HepG2 (cell line): Measurements from ENCODE around the gene GLB1L. TPM values are rescaled to one million over a fixed set of nuclear protein-coding genes. Genes with fewer than 3 reads are reported as not detected.

Experiments used
- FOXP1 ChIP-seq, 2 experiments: fragments of 450-650 bp in 1 of 2; IDR thresholded peaks; 2 replicates each; pipeline ENCODE4 v1.6.1; 2017 to 2018; ENCODE audit warnings: antibody characterized with exemption in 1 of 2
- HMGA1 ChIP-seq: sonication (generic); formaldehyde crosslinking; conservative IDR thresholded peaks from 2 replicates; pipeline ENCODE4 v1.4.0; 2020; ENCODE audit warnings: missing genetic modification reagents
- KAT2B ChIP-seq: fragments of 150-350 bp; IDR thresholded peaks from 2 replicates; pipeline ENCODE4 v1.6.1; 2014; ENCODE audit warnings: low read depth, low read length, borderline replicate concordance
- LBX2 ChIP-seq: sonication (generic); formaldehyde crosslinking; IDR thresholded peaks from 2 replicates; pipeline ENCODE4 v1.5.0; 2020; ENCODE audit warnings: missing genetic modification reagents, mild to moderate bottlenecking, borderline replicate concordance
- TOPORS ChIP-seq: sonication (generic); formaldehyde crosslinking; IDR thresholded peaks from 2 replicates; pipeline ENCODE4 v1.8.0; 2023; ENCODE audit warnings: mild to moderate bottlenecking, missing genetic modification reagents
- YEATS2 ChIP-seq: sonication (generic); formaldehyde crosslinking; IDR thresholded peaks from 2 replicates; pipeline ENCODE4 v1.4.0; 2020; ENCODE audit warnings: missing genetic modification reagents, borderline replicate concordance
- ZFP36L2 ChIP-seq: sonication (generic); formaldehyde crosslinking; IDR thresholded peaks from 2 replicates; pipeline ENCODE4 v1.4.0; 2020; ENCODE audit warnings: missing genetic modification reagents
- ZNF253 ChIP-seq: sonication (generic); formaldehyde crosslinking; IDR thresholded peaks from 2 replicates; pipeline ENCODE4 v1.8.0; 2022; ENCODE audit warnings: mild to moderate bottlenecking, missing genetic modification reagents, borderline replicate concordance
- ZNF280B ChIP-seq: sonication (generic); formaldehyde crosslinking; IDR thresholded peaks from 2 replicates; pipeline ENCODE4 v1.5.0; 2020; ENCODE audit warnings: missing genetic modification reagents, mild to moderate bottlenecking, borderline replicate concordance
- ZNF333 ChIP-seq: sonication (generic); formaldehyde crosslinking; IDR thresholded peaks from 2 replicates; pipeline ENCODE4 v1.4.0; 2020; ENCODE audit warnings: mild to moderate bottlenecking, missing genetic modification reagents, borderline replicate concordance
- ZNF343 ChIP-seq: sonication (generic); formaldehyde crosslinking; IDR thresholded peaks from 2 replicates; pipeline ENCODE4 v1.4.0; 2020; ENCODE audit warnings: mild to moderate bottlenecking, missing genetic modification reagents
- ZNF441 ChIP-seq: sonication (generic); formaldehyde crosslinking; IDR thresholded peaks from 2 replicates; pipeline ENCODE4 v1.7.0; 2021; ENCODE audit warnings: missing genetic modification reagents, borderline replicate concordance
- ZNF883 ChIP-seq: sonication (generic); formaldehyde crosslinking; IDR thresholded peaks from 2 replicates; pipeline ENCODE4 v1.5.1; 2020; ENCODE audit warnings: mild to moderate bottlenecking, missing genetic modification reagents; ENCODE audit errors: not compliant biosample characterization
- polyA plus RNA-seq, 8 experiments: library from polyadenylated mRNA; depleted of rRNA in 3 of 8; stranded (reverse) in 7 of 8; unstranded in 1 of 8; fragments of >200 nt; fragmentation: Illumina TruSeq in 4 of 8; extraction: Trizol in 4 of 8; gene quantifications; 2 replicates each; pipeline versions ENCODE4 v1.2.1 to v1.2.3, GENCODE V29; 2011 to 2016; ENCODE audit warnings: low read depth in 4 of 8, missing spikeins in 1 of 8, mixed read lengths in 1 of 8; ENCODE audit not compliant: insufficient read depth in 1 of 8
- total RNA-seq, 5 experiments: library from RNA; depleted of rRNA; stranded (reverse); fragments of >200 nt; fragmentation: Illumina TruSeq; extraction: Trizol; gene quantifications; 2 replicates each; pipeline ENCODE4 v1.2.3, GENCODE V29; 2016; ENCODE audit warnings: low read depth in 1 of 5
- TF ChIP-seq, protein P1 (sequence below): sonication (generic); formaldehyde crosslinking; IDR thresholded peaks from 2 replicates; pipeline ENCODE4 v1.4.0; 2020; ENCODE audit warnings: missing genetic modification reagents, borderline replicate concordance
- TF ChIP-seq, protein P2 (sequence below): sonication (generic); formaldehyde crosslinking; IDR thresholded peaks from 2 replicates; pipeline ENCODE4 v1.4.0; 2020; ENCODE audit warnings: missing genetic modification reagents, borderline replicate concordance
- TF ChIP-seq, protein P3 (sequence below): sonication (generic); formaldehyde crosslinking; IDR thresholded peaks from 2 replicates; pipeline ENCODE4 v1.4.0; 2020; ENCODE audit warnings: missing genetic modification reagents

Gene GLB1L
- total and polyA plus RNA-seq, 2 of the 13 experiments (the other 11 are each of a cell fraction or from before 2014, with no cell fraction given), result 6.8 to 7.3 TPM

DNA sequence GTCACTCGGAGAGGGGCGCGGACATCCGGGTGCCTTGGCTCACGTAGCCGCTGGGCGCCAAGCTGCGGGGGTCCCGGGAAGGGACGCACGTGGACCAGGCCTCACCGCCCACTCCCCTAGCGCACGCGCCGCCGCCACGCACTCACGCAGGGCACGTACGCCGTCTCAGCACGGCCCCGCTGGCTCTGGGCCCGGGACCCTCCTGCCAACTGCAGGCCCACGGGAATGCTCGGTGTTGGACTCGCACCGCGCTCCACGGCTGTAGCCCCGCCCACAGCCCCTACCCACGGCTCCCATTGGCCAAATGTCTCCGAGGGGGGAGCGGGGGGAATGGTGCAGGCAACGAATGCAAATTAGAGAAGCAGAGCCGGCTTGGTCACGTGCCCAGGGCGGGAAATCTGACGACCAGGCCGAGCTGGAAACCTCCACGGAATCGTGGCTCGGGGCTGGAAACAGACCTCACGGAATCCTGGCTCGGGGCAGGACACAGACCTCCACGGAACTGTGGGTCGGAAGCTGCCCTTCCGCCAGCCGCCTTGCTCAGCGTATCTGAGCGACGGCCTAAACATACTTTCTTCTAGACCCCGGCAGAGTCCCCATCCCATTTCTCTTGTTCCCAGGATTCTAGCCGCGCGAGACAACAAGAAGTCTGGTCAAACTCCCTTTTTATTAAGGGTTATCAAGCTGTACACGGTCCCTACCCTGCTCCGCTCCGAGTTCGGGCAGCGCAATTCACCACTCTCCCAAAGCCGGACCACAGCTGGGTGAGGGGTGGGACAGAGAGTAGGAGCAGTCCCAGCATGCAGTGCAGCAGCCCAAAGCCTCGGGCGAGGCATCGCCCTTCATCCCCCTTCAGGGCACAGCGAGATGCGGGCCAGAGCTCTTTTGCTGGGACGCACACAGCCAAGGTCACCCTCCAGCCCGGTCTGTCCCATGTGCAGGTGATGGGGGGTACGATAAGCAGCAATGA is 26.2 kb downstream of the GLB1L start, which contains the start of gene ABCB6 (continued):
- TF ChIP-seq, protein P1, sequence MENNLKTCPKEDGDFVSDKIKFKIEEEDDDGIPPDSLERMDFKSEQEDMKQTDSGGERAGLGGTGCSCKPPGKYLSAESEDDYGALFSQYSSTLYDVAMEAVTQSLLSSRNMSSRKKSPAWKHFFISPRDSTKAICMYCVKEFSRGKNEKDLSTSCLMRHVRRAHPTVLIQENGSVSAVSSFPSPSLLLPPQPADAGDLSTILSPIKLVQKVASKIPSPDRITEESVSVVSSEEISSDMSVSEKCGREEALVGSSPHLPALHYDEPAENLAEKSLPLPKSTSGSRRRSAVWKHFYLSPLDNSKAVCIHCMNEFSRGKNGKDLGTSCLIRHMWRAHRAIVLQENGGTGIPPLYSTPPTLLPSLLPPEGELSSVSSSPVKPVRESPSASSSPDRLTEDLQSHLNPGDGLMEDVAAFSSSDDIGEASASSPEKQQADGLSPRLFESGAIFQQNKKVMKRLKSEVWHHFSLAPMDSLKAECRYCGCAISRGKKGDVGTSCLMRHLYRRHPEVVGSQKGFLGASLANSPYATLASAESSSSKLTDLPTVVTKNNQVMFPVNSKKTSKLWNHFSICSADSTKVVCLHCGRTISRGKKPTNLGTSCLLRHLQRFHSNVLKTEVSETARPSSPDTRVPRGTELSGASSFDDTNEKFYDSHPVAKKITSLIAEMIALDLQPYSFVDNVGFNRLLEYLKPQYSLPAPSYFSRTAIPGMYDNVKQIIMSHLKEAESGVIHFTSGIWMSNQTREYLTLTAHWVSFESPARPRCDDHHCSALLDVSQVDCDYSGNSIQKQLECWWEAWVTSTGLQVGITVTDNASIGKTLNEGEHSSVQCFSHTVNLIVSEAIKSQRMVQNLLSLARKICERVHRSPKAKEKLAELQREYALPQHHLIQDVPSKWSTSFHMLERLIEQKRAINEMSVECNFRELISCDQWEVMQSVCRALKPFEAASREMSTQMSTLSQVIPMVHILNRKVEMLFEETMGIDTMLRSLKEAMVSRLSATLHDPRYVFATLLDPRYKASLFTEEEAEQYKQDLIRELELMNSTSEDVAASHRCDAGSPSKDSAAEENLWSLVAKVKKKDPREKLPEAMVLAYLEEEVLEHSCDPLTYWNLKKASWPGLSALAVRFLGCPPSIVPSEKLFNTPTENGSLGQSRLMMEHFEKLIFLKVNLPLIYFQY, result peak; percentile 86
- TF ChIP-seq ZFP36L2 (CRISPR knock-in tag) (peak; percentile 40), HMGA1 (CRISPR knock-in tag) (no peak), ZNF441 (CRISPR knock-in tag) (no peak), FOXP1 (IDR thresholded peaks at IDR 0.05) (no peak), FOXP1 (CRISPR knock-in tag; IDR thresholded peaks at IDR 0.05) (no peak), YEATS2 (peak; percentile 94), KAT2B (no peak), ZNF253 (CRISPR knock-in tag) (no peak), ZNF280B (peak; percentile 95), TOPORS (CRISPR knock-in tag) (peak; percentile 95), ZNF343 (no peak), ZNF883 (CRISPR knock-in tag) (peak; percentile 96), LBX2 (CRISPR knock-in tag) (peak; percentile 89; the same call in 1 of the 2 replicates), ZNF333 (CRISPR knock-in tag) (peak; percentile 95)
- TF ChIP-seq, protein P2, sequence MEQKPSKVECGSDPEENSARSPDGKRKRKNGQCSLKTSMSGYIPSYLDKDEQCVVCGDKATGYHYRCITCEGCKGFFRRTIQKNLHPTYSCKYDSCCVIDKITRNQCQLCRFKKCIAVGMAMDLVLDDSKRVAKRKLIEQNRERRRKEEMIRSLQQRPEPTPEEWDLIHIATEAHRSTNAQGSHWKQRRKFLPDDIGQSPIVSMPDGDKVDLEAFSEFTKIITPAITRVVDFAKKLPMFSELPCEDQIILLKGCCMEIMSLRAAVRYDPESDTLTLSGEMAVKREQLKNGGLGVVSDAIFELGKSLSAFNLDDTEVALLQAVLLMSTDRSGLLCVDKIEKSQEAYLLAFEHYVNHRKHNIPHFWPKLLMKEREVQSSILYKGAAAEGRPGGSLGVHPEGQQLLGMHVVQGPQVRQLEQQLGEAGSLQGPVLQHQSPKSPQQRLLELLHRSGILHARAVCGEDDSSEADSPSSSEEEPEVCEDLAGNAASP (CRISPR knock-in tag), result peak; percentile 65; the same call in 1 of the 2 replicates
- TF ChIP-seq, protein P3, sequence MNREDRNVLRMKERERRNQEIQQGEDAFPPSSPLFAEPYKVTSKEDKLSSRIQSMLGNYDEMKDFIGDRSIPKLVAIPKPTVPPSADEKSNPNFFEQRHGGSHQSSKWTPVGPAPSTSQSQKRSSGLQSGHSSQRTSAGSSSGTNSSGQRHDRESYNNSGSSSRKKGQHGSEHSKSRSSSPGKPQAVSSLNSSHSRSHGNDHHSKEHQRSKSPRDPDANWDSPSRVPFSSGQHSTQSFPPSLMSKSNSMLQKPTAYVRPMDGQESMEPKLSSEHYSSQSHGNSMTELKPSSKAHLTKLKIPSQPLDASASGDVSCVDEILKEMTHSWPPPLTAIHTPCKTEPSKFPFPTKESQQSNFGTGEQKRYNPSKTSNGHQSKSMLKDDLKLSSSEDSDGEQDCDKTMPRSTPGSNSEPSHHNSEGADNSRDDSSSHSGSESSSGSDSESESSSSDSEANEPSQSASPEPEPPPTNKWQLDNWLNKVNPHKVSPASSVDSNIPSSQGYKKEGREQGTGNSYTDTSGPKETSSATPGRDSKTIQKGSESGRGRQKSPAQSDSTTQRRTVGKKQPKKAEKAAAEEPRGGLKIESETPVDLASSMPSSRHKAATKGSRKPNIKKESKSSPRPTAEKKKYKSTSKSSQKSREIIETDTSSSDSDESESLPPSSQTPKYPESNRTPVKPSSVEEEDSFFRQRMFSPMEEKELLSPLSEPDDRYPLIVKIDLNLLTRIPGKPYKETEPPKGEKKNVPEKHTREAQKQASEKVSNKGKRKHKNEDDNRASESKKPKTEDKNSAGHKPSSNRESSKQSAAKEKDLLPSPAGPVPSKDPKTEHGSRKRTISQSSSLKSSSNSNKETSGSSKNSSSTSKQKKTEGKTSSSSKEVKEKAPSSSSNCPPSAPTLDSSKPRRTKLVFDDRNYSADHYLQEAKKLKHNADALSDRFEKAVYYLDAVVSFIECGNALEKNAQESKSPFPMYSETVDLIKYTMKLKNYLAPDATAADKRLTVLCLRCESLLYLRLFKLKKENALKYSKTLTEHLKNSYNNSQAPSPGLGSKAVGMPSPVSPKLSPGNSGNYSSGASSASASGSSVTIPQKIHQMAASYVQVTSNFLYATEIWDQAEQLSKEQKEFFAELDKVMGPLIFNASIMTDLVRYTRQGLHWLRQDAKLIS (CRISPR knock-in tag), result peak; percentile 84
